ENCODE data around the gene PLBD2.

DNA sequence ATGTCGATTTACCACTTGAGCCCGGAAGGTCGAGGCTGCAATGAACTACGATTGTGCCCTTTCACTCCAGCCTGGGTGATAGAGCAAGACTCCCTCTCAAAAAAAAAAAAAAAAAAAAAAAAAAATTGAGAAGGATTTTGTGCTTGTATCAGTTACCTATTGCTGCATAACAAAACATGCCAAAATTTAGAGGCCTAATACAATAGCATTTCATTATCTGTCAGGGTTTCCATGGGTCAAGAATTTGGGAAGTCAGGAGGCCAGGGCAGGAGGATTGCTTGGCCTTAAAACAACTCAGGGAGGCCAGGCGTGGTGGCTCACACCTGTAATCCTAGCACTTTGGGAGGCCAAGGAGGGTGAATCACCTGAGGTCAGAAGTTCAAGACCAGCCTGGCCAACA is 18.8 kb upstream of the PLBD2 start:
- TF ChIP-seq, protein P1, sequence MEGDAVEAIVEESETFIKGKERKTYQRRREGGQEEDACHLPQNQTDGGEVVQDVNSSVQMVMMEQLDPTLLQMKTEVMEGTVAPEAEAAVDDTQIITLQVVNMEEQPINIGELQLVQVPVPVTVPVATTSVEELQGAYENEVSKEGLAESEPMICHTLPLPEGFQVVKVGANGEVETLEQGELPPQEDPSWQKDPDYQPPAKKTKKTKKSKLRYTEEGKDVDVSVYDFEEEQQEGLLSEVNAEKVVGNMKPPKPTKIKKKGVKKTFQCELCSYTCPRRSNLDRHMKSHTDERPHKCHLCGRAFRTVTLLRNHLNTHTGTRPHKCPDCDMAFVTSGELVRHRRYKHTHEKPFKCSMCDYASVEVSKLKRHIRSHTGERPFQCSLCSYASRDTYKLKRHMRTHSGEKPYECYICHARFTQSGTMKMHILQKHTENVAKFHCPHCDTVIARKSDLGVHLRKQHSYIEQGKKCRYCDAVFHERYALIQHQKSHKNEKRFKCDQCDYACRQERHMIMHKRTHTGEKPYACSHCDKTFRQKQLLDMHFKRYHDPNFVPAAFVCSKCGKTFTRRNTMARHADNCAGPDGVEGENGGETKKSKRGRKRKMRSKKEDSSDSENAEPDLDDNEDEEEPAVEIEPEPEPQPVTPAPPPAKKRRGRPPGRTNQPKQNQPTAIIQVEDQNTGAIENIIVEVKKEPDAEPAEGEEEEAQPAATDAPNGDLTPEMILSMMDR (IDR thresholded peaks at IDR 0.05): no peak
- TF ChIP-seq POLR2A (IDR thresholded peaks at IDR 0.05) (no peak), EP300 (IDR thresholded peaks at IDR 0.05) (no peak)
